GM18519 (cell line): Measurements from ENCODE around the gene UGT1A8.
"Not testable (repeated sequence)": the region's sequence is repeated elsewhere in the genome, so short reads cannot be mapped to it uniquely, and the experiment has no call there.

Experiments used
- ATAC-seq: cut with Tn5 transposase; IDR thresholded peaks from one replicate; pipeline ENCODE4 v1.9.1; 2021; ENCODE audit warnings: mild to moderate bottlenecking, moderate library complexity; ENCODE audit not compliant: unreplicated experiment, low FRiP score

The UGT1A8 gene

GRCh38 chr2:233617476-233617875, at the start of gene UGT1A8:
TSS of gene UGT1A8 (plus strand) at chr2:233617633. CDS start at chr2:233617708, 75 bp downstream.
- not testable (repeated sequence) for ATAC-seq

GRCh38 chr2:233571001-233571400, 46.4 kb upstream of the UGT1A8 start:
- no peak for ATAC-seq

- no peak for ATAC-seq
Measured at GRCh38 chr2:233571462-233571861, 46.0 kb upstream of the UGT1A8 start.

GRCh38 chr2:233572468-233572867, 45.0 kb upstream of the UGT1A8 start:
- no peak for ATAC-seq

GRCh38 chr2:233577341-233577740, 40.1 kb upstream of the UGT1A8 start:
- not testable (repeated sequence) for ATAC-seq

- ATAC-seq = not testable (repeated sequence)
Measured at GRCh38 chr2:233583217-233583965, 34.0 kb upstream of the UGT1A8 start.

- ATAC-seq = no peak
Measured at GRCh38 chr2:233584210-233584609, 33.2 kb upstream of the UGT1A8 start.

GRCh38 chr2:233588400-233588799, 29.0 kb upstream of the UGT1A8 start:
- ATAC-seq = no peak

GRCh38 chr2:233592706-233593105, 24.7 kb upstream of the UGT1A8 start:
- not testable (repeated sequence) for ATAC-seq

- no peak for ATAC-seq
Measured at GRCh38 chr2:233593201-233593600, 24.2 kb upstream of the UGT1A8 start.

- ATAC-seq = no peak
Measured at GRCh38 chr2:233597522-233597921, 19.9 kb upstream of the UGT1A8 start.

- no peak for ATAC-seq
Measured at GRCh38 chr2:233598952-233599351, 18.5 kb upstream of the UGT1A8 start.

- ATAC-seq = no peak
Measured at GRCh38 chr2:233600386-233600785, 17.0 kb upstream of the UGT1A8 start.

GRCh38 chr2:233602076-233602475, 15.4 kb upstream of the UGT1A8 start:
- ATAC-seq = no peak

GRCh38 chr2:233603520-233603919, 13.9 kb upstream of the UGT1A8 start:
- no peak for ATAC-seq

GRCh38 chr2:233604826-233605225, 12.6 kb upstream of the UGT1A8 start:
- ATAC-seq = no peak

GRCh38 chr2:233605680-233606079, 11.8 kb upstream of the UGT1A8 start:
- no peak for ATAC-seq

GRCh38 chr2:233611284-233611683, 6.1 kb upstream of the UGT1A8 start:
- ATAC-seq = no peak

GRCh38 chr2:233620204-233620603, 2.8 kb downstream of the UGT1A8 start:
- ATAC-seq = no peak

GRCh38 chr2:233621863-233622262, 4.4 kb downstream of the UGT1A8 start:
- not testable (repeated sequence) for ATAC-seq

- ATAC-seq = no peak
Measured at GRCh38 chr2:233627331-233628025, 10.0 kb downstream of the UGT1A8 start.

- not testable (repeated sequence) for ATAC-seq
Measured at GRCh38 chr2:233636306-233636705, 18.9 kb downstream of the UGT1A8 start, which contains the start of gene UGT1A10. TSS of gene UGT1A10 (plus strand) at chr2:233636448. CDS start at chr2:233636523, 75 bp downstream.
